ENCODE measurements around the gene GEMIN8.

DNA sequence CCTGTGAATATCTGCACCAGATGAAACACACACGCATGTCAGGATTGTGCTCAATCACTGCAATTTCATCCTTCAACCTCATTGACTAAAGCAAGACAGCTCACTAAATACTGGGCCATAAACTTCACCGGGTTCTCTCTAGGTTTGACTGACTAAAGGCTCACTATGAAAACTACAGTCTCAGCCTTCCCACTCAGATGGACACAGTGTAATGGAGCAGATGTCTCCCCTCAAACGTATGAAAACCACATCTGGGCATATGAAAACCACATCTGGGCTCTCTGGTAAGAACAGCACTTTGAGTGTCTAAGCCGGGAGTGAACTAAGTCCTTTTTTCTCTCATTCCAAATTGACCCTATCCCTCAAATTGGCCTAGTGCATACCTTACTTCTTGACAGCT is 15.2 kb downstream of the GEMIN8 start:
- TF ChIP-seq, protein P1, sequence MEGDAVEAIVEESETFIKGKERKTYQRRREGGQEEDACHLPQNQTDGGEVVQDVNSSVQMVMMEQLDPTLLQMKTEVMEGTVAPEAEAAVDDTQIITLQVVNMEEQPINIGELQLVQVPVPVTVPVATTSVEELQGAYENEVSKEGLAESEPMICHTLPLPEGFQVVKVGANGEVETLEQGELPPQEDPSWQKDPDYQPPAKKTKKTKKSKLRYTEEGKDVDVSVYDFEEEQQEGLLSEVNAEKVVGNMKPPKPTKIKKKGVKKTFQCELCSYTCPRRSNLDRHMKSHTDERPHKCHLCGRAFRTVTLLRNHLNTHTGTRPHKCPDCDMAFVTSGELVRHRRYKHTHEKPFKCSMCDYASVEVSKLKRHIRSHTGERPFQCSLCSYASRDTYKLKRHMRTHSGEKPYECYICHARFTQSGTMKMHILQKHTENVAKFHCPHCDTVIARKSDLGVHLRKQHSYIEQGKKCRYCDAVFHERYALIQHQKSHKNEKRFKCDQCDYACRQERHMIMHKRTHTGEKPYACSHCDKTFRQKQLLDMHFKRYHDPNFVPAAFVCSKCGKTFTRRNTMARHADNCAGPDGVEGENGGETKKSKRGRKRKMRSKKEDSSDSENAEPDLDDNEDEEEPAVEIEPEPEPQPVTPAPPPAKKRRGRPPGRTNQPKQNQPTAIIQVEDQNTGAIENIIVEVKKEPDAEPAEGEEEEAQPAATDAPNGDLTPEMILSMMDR (IDR thresholded peaks at IDR 0.05 in 8 of 11, conservative IDR thresholded peaks at IDR 0.05 in 3 of 11): no peak
- TF ChIP-seq POLR2A (IDR thresholded peaks at IDR 0.05) (no peak), POLR2AphosphoS5 (IDR thresholded peaks at IDR 0.05) (no peak)
